MM.1S (cell line): Measurements from ENCODE around the gene ZNRF1.

Experiments
- DNase-seq: peaks from one replicate; pipeline ENCODE4 v3.0.0-alpha.2; 2015
- H2AFZ ChIP-seq: fragments of 300-600 bp; sonication (generic); 2 replicates; pipeline ENCODE4 v1.6.0; 2016; ENCODE audit warnings: antibody characterized with exemption, low read length
- H3F3A ChIP-seq: fragments of 300-600 bp; sonication (generic); 2 replicates; pipeline ENCODE4 v1.6.1; 2016; ENCODE audit warnings: mild to moderate bottlenecking, antibody characterized with exemption, low read length, moderate library complexity, mixed read lengths; ENCODE audit not compliant: insufficient read depth
- H3K27ac ChIP-seq: fragments of 300-600 bp; sonication (generic); 2 replicates; pipeline ENCODE4 v1.5.1; 2016; ENCODE audit warnings: mild to moderate bottlenecking, low read length
- H3K27me3 ChIP-seq: fragments of 300-600 bp; sonication (generic); replicated peaks from 2 replicates; pipeline ENCODE4 v1.6.0; 2016; ENCODE audit warnings: low read length; ENCODE audit not compliant: insufficient read depth
- H3K36me3 ChIP-seq: fragments of 300-600 bp; sonication (generic); replicated peaks from 2 replicates; pipeline ENCODE4 v1.6.1; 2016; ENCODE audit warnings: mild to moderate bottlenecking, low read length, mixed read lengths; ENCODE audit not compliant: insufficient read depth
- H3K4me1 ChIP-seq: fragments of 300-600 bp; sonication (generic); 2 replicates; pipeline ENCODE4 v1.6.1; 2016; ENCODE audit warnings: low read length, mixed read lengths
- H3K4me2 ChIP-seq: fragments of 300-600 bp; sonication (generic); 2 replicates; pipeline ENCODE4 v1.6.0; 2016; ENCODE audit warnings: low read depth, low read length
- H3K4me3 ChIP-seq: fragments of 300-600 bp; sonication (generic); 2 replicates; pipeline ENCODE4 v1.5.1; 2016; ENCODE audit warnings: low read length, mixed read lengths
- H3K79me2 ChIP-seq: fragments of 300-600 bp; sonication (generic); 2 replicates; pipeline ENCODE4 v1.6.1; 2016; ENCODE audit warnings: mixed run types, low read length, mixed read lengths
- H3K9ac ChIP-seq: fragments of 300-600 bp; sonication (generic); 2 replicates; pipeline ENCODE4 v1.6.1; 2016; ENCODE audit warnings: low read length, mixed read lengths
- H3K9me2 ChIP-seq: fragments of 300-600 bp; sonication (generic); replicated peaks from 2 replicates; pipeline ENCODE4 v1.6.1; 2016; ENCODE audit warnings: mild to moderate bottlenecking, low read length, mixed read lengths; ENCODE audit not compliant: insufficient read depth
- H3K9me3 ChIP-seq: fragments of 300-600 bp; sonication (generic); replicated peaks from 2 replicates; pipeline ENCODE4 v1.6.1; 2016; ENCODE audit warnings: mild to moderate bottlenecking, low read length, mixed read lengths; ENCODE audit not compliant: insufficient read depth
- H4K20me1 ChIP-seq: fragments of 300-600 bp; sonication (generic); 2 replicates; pipeline ENCODE4 v1.6.1; 2016; ENCODE audit warnings: mild to moderate bottlenecking, low read length, moderate library complexity, mixed read lengths; ENCODE audit not compliant: insufficient read depth
- CTCF ChIP-seq: fragments of 300-600 bp; sonication (generic); IDR thresholded peaks from 2 replicates; pipeline ENCODE4 v1.5.1; 2016; ENCODE audit warnings: antibody characterized with exemption, low read length, mixed read lengths
- EZH2 ChIP-seq: fragments of 300-600 bp; sonication (generic); optimal IDR thresholded peaks from 2 replicates; pipeline ENCODE3; 2017; ENCODE audit warnings: low read depth, mild to moderate bottlenecking, antibody characterized with exemption, low read length, mixed read lengths
- EZH2phosphoT487 ChIP-seq: fragments of 300-600 bp; sonication (generic); IDR thresholded peaks from 2 replicates; pipeline ENCODE4 v1.6.1; 2018; ENCODE audit warnings: antibody characterized with exemption, low read length

Gene ZNRF1

DNA sequence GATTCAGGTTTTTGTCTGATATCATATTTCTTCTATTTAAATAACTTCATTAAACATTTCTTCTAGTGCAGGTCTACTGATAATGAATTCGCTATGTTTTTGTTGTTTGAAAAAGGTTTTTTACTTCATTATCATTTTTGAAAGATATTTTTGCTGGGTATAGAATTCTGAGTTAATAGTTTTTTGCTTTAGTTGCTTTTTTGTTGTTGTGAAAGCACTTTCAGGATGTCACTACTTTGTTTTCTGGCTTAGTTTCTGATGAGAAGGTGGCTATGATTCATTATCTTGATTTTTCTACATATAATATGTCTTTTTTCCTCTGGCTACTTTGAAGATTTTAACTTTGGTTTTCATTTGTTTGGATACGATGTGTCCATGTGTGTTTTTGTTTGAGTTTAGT is 153.0 kb downstream of the ZNRF1 start:
- TF ChIP-seq EZH2, result no peak
- no peak for TF ChIP-seq EZH2phosphoT487
- no peak for TF ChIP-seq CTCF

GRCh38 chr16:75152635-75153034 is 153.8 kb downstream of the ZNRF1 start:
- DNase-seq, result no peak
- no peaks in the 10 kb centered on the region for H3K4me1 ChIP-seq
- no peaks in the 10 kb centered on the region; the same call in 1 of the 2 replicates for H3K79me2 ChIP-seq
- H3K27me3 ChIP-seq, result no peaks in the 10 kb centered on the region
- no peak overlapping the region for H3K27ac ChIP-seq
- no peaks in the 10 kb centered on the region for H3K9me2 ChIP-seq
- H3K9me3 ChIP-seq, result no peaks in the 10 kb centered on the region
- no peaks in the 10 kb centered on the region for H3K36me3 ChIP-seq
- no peak overlapping the region for H3K9ac ChIP-seq
- TF ChIP-seq EZH2phosphoT487 (no peak), EZH2 (no peak), CTCF (no peak)
- no peak overlapping the region for H3K4me2 ChIP-seq
- H2AFZ ChIP-seq, result no peak overlapping the region
- H4K20me1 ChIP-seq, result no peaks in the 10 kb centered on the region
- H3K4me3 ChIP-seq, result no peak overlapping the region
- H3F3A ChIP-seq, result no peaks in the 10 kb centered on the region

More for the DNA sequence above, 153.0 kb downstream of the ZNRF1 start:
- no peak overlapping the region for H3K4me3 ChIP-seq
- no peak overlapping the region for H3K9ac ChIP-seq
- no peaks in the 10 kb centered on the region for H3K4me1 ChIP-seq
- H3K36me3 ChIP-seq, result no peaks in the 10 kb centered on the region
- H3F3A ChIP-seq, result no peaks in the 10 kb centered on the region
- H3K79me2 ChIP-seq, result no peaks in the 10 kb centered on the region; the same call in 1 of the 2 replicates
- H3K9me2 ChIP-seq, result no peaks in the 10 kb centered on the region
- H3K4me2 ChIP-seq, result no peak overlapping the region
- H3K27me3 ChIP-seq, result no peaks in the 10 kb centered on the region
- H4K20me1 ChIP-seq, result no peaks in the 10 kb centered on the region
- DNase-seq, result no peak
- no peak overlapping the region for H3K27ac ChIP-seq
- H3K9me3 ChIP-seq, result no peaks in the 10 kb centered on the region
- no peak overlapping the region for H2AFZ ChIP-seq

- H3K36me3 ChIP-seq, result no peaks in the 10 kb centered on the region
- H2AFZ ChIP-seq, result no peak overlapping the region
These were observed 161.6 kb downstream of the ZNRF1 start for GRCh38 chr16:75160386-75160785.

More at GRCh38 chr16:75160386-75160785, 161.6 kb downstream of the ZNRF1 start:
- H3K4me3 ChIP-seq, result no peak overlapping the region
- H4K20me1 ChIP-seq, result no peaks in the 10 kb centered on the region
- no peak for TF ChIP-seq EZH2phosphoT487
- TF ChIP-seq EZH2, result no peak
- TF ChIP-seq CTCF, result no peak
- H3K9me2 ChIP-seq, result no peaks in the 10 kb centered on the region
- H3K27me3 ChIP-seq, result no peaks in the 10 kb centered on the region
- no peak overlapping the region for H3K27ac ChIP-seq
- H3K9me3 ChIP-seq, result no peaks in the 10 kb centered on the region
- no peak for DNase-seq
- no peaks in the 10 kb centered on the region for H3K4me1 ChIP-seq
- H3K79me2 ChIP-seq, result no peaks in the 10 kb centered on the region
- no peaks in the 10 kb centered on the region for H3F3A ChIP-seq
- no peak overlapping the region for H3K9ac ChIP-seq
- no peak overlapping the region for H3K4me2 ChIP-seq
